Measurements from ENCODE around the gene GALNT10. TPM values are rescaled to one million over a fixed set of nuclear protein-coding genes. Genes with fewer than 3 reads are reported as not detected.

GALNT10 gene
- polyA plus RNA-seq, 1 donor: 24.6 TPM

DNA sequence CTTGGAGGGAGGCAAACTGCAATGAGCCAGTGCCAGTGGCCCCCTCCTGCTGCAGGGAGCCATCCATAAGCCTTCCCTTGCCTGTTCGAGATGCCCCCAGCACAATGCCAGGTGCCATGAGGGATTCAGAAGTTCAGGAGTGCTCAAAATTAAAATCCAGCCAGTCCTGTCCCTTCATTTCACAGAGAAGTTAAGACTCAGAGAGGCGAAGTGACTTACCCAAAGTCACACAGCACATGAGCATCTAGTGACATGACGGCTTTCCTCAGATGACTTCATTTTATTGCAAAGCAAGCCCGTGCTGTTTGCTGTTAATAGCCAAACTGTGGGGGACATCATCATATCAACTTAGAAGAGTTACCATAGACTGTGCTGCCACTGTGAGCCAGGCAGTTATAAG is 185.9 kb downstream of the GALNT10 start:
- DNase-seq: no peak

DNA sequence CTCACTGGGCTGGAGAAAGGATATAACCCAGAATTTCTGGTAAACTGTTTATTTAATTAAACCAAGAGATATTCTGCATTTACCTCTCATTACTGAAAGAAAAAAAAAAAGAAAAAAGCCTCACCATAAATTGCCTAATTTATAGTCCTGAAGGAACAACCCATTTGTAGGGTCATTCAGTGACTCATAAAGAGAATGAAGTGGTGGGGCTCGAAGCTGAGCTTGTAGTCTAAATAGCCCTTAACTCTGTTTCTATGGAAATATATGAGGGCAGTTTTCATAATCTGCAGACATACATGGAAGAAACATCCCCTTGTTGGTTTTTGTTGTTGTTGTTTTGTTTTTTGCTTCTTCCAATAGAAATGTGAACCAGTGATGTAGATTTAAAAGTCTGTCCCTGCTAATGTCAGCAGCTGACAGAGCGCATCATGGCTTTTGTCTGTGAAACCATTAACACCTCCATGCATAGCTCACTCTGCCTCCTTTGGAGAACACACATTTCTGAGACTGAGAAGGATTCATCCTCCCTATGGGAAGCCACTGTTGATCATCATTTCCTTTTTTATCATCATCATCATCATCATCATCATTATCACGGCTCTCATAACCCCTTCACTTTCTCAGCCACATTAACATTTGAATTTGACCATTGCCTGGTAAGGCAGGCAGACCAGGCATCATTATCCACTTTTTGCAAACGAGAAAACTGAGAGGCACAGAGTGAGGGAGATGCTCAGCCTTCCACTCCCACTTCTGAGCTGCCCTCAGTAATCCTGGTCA is 187.4 kb downstream of the GALNT10 start:
- DNase-seq: no peak

DNA sequence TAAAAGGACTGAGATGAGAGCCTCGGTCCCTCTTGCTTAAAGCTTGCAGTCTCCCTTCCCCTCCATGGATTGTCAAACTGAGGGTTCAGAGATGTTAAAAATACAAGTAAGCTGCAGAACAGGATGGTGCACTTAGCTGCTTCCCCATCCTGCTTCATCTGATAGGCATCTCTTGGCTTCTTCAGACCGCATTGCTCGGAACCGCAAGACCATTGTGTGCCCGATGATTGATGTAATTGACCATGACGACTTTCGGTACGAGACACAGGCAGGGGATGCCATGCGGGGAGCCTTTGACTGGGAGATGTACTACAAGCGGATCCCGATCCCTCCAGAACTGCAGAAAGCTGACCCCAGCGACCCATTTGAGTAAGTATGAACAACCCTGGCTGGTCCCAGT is 189.7 kb downstream of the GALNT10 start:
- no peak for DNase-seq

DNA sequence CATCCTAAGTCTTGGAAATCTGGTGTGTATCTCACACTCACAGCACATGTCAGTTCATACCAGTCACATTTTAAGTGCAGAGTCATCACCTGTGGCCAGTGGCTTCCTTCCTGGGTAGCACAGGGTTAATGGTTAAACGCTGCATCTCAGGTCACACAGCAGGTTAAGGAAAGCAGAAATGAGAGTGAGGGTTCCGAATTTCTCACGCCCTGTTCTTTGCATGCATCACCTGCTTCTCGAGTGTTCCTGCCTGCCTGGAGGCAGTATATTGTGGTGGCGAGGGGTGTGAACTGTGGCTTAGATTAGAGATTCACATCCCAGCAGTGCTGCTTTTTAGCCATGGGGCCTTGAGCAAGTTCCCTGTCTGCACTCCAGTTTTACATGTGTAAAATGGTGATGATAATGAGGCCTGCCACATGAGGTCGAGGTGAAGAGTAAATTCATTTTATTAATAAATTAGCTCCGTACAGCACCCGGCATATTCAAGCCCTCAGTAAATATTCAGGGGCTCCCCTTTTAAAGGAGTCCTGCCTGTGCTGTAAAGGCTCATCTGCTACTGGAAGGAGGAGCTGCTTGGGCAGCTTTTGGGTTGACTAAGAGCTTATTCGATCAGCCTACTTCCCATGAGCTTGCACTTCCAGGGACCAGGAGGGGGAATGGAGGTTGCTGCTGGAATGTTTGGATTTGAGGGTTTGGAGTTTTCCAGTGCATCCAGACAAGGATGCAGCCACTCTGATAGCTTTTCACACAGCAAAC is 194.1 kb downstream of the GALNT10 start:
- DNase-seq: no peak

DNA sequence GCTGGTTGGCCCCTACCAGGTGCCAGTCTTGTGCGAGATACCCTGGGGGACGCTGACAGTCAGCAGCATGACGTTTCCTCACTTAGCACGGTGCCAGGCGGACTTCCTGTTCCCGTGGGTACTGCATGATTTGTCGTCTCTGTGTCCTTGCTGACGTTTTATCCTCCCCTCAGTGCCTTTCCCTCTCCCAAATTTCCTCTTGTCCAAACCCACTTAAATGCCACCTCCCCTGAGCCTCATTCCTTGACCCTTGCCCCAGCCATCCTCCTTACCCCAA is 194.6 kb downstream of the GALNT10 start:
- no peak for DNase-seq

DNA sequence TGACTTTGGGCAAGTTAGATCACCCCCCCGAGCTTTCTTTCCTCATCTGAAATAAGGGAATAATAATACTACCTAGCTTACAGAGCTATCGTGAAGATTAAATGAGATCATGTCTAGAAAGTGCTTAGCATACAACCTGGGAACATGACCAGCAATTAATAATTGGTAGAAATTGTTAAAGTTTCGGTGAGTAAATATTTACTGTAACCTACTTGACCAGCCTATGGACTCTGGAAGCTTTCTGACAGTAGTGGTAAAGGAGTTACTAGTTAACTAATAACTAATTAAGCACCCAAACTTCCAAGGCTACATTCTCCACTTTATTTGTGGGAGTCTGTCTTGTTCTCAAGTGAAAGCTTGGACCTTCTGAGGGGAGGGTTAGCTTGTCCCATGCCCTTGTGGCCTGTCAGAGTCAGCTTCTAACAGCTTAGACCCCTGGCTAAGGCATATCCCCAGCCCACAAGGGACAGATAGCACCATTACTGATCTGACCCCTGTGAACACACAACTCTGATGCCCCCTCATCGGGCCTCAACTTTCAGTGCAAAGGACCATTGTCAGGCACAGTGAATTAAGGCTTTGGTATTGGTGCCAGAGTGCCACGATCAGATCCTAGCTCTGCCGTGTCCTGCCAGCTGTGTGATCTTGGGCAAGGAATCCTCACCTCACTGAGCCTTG is 196.6 kb downstream of the GALNT10 start:
- no peak for DNase-seq

DNA sequence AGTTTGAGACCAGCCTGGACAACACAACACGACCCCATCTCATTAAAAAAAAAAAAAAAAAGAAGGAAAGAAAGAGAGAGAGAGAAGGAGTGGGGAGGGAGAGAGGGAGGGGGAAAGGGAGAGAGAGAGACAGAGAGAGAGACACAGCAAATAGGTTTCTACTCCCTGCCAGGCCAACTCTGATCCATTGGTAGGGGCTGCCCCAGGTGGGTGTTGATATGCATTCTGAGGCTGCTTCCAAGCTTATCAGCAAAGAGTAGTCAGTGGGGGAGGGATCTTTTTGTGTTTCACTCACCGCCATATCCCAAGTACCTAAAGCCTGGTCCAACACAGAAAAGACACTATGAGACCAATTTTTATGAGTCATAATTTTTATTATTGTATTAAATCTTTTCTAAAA is 198.3 kb downstream of the GALNT10 start:
- DNase-seq: no peak

DNA sequence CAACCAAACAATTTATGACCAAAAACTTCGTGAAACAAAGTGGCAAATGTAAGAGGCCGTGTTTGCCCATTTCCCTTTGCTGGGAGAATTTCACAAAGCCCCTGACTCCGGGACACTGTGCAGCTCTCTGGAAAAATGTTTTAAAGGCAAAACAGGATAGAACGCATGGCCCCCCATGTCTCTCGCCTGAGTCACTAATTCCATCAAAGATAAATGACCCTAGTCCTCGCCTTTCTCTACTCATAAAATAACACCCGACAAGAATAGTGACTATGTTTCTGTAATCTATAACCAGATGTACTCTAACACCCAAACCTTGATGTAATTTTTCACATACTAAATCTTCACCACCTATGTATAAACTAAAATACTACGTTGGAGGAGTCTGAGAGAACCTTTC is 199.6 kb downstream of the GALNT10 start:
- no peak for DNase-seq

DNA sequence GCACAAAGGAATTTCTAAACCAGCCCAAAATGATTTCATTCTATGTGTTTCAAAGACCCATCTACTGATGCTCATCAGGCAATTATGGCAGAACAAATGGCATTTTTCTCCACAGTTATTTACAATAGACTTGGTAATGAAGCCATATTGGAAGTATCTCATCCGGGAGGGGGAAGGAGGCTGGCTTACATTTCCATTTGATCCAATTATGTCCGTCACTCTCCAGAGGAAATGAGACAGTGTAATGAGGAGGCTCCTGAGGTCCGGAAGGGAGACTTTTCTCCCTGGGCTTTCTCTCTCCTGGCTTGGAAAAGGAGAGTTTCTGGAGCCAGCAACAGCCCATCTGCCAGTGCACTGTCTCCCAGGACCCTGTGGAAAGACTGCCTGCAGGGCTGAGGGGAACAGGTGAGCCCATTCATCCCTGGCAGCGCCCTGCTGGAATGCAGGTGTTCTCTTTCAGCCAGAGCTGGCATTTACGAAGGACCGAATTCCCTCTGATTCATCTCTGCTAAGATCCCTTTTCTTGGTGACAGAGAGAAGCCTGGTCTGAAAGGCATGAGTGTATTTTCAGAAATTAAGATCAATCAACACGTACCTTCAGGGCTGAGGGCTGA is 200.3 kb downstream of the GALNT10 start:
- no peak for DNase-seq

DNA sequence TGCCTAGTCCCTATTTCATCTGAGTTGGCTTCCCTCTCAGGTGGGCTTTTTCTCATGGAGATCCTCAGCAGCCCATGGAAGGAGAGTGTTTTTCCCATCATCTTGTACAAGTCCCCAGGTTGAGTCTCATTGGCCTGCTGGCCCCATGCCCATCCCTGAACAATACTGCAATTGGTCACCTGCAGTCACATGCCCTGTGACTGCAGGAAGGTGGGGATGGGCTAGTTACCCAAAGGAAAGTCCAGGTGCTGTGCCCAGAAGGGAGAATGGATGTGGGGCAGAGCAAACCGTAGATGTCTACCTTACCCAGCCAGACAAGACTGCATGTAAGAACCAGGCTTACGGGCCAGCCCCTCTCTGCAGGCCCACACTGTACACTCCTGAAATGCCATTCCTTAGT is 201.3 kb downstream of the GALNT10 start:
- no peak for DNase-seq

DNA sequence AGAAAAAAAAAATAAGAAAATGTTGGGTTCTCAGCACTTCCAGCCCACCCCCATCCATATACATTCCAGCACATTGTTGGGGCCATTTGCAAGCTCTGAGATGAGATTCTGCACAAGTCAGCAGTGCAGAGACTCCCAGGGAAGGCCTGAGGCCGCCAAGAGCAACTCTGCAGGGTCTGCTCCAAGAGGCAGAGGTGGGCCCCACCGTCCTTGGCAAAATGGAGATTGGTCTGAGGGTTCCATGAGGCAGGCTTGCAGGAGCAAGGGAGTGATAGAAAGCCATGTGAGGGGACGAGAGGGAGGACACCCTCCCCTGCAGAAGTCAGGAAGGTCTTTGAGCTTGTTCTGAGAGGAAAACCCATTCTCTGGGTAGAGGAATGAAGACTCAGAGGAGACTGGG is 203.3 kb downstream of the GALNT10 start:
- DNase-seq: no peak

DNA sequence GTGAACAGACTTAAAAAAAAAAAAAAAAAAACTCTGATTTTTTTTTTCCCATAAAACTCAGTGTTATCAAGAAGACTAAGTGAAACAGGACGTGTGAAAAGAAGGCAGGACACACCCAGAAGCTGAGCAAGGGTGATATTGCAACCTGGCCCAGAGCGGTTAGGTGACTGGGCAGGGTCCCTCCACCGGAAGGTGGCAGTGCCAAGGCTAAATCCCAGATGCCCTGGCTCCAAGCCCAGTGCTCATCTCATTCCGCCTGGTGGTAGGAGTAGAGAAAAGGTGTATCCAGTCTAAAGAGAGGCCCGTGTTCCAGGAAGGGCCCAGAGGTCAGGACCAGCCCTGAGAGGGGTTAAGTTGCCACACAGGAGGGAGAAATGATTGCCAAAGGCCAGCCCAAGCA is 203.8 kb downstream of the GALNT10 start:
- DNase-seq: no peak

DNA sequence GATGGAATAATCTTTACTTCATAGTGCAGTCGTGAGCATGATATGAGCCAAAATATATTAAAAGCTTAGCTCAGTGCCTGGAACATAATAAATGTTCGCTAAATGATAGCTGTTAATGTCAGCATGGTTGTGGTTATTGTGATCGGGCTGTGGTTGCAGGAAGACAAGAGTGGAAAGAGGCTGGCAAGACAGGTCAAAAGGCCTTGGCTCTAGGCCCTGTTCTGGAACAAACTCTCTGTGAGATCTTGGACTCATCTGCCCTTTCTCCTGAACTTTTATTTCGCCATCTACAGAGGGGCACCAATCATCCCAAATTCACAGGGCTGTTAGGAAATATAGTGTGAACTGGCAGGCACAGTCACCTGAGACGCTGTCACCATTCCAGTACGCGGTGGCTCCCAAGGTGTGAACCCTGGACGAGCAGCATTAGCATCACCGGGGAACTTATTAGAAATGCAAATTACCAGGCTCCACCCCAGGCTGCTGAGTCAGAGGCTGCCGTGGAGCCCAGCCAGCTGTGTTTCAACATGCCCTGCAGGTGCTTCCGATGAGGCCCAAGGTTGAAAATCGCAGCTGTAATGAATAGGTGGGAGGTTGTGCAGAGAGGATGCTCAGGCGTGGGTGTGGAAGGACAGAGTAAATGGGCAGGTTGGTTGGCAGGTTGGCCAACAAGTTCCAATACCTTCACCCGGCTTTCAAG is 205.0 kb downstream of the GALNT10 start:
- DNase-seq: no peak

DNA sequence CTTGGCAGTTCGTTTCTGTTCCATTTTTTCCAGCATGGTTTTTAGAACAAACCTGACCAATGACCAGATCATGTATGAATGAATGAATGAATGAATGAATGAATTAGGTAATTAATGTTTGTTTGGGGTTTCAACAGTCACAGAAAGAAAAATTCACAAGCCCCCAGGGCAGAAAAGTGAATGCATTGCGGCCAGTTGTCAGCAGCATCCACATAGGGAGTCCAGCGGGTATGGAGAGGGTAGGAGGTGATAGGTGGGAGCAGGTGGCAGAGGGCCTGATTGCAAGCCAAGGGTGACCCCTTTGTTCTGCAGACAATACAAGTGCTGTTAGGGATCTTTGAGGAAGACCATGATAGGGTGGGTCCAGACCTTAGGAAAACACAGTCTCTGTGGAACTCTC is 205.6 kb downstream of the GALNT10 start:
- DNase-seq: no peak

DNA sequence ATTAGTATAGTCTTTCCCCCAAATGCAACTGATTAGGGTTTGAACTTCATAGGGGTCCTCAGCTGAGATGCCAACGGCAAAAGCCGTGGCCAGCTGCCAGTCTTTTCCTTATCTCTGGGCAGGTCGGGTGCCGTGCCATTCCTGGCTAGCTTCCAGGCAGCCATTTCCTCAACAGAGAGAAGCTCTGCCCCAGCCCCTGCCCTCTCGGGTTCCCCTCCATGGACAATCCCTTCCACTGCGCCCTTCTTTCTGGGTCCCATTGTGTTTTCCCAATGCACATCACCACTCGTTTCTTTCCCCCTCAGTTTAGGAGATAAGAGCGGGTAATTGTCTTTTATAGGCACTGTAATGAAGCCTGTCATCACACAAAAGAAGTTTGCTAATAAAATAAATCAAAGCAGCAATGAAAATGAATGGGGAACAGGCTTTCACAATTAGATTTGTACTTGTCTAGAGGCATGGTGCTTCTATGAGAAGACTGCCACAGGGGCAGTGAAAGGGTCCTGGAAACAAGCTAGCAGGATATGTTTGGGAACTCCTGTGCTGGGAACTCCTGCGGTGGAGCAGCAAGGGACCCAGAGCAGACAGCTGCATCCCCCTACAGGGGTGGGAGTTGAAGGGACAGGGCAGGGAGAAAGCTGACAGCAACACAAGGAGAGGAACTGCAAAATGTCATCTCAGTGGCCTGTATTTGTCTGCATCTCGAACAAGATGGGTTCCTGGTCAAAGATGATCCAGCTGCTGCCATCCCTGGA is 207.3 kb downstream of the GALNT10 start:
- no peak for DNase-seq

DNA sequence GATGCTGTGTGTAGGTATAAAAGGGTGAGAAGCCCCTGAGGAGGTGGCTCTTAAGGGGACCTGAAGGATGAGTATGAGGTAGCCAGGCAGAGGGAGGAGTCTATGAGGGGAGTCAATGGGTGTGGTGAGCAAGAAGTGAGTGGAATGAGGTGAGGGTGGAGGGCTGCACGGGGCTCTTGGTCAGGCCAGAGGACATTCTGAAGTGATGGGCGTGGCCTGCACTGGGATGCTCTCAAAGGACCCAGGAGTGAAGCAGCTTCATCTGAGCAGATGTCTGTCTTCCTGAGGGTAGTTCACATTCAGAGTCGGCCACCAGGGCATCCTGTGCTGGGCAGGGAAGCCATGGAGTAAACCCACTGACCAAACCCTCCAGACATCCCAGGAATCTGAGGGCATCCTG is 210.1 kb downstream of the GALNT10 start:
- no peak for DNase-seq

DNA sequence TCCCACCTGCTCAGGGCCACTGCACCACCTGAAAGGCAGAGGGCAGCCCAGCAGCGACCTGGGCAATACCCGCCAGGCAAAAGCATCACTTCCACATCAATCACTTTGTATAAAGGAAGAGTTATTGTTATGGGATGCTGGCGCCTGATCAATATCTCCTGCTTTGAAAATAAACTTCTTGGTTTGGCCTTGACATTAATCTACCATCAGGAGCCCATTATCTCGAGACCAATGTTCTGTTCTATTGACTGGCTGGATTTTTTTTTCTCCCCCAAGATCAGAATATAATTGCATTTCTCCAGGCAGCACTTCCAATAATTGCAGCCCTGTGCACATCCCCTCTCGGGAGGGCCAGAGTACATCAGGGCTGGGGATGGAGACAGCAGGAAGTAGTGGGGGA is 210.8 kb downstream of the GALNT10 start:
- no peak for DNase-seq

DNA sequence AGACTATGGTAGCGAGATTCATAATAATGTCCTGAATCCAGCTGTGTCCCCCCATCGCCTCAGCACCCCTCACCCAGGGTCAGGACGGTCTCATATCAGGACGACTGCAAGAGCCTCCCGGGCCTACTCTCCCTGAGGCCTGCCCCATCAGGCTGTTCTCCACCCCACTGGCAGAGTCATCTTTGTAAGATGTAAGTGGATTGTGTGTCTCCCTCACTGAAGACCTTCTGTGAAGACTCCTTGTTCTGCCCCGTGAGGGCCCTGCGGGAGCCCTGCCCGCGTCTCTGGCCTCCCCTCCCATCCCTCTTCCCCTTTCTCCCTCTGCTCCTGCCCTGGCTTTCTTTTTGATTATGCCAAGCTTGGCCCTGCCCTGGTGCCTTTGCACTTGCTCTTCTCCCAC is 211.4 kb downstream of the GALNT10 start:
- DNase-seq: no peak

DNA sequence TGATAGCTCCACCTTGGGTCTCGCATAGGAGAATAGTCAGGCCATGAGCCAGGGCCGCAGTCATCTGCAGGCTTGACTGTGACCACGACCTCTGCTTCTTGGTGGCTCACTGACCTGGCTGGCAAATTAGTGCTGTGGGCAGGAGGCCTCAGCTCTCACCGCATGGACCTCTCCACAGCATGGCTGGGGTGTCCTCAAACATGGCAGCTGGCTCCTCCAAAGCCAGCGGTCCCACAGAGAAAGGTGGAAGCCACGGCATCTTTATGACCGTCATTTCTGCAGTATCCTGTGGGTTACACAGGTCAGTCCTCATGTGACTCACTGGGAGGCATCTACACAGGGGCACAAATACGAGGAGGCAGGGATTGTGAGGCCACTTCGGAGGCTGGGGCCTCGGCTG is 212.1 kb downstream of the GALNT10 start:
- DNase-seq: no peak

DNA sequence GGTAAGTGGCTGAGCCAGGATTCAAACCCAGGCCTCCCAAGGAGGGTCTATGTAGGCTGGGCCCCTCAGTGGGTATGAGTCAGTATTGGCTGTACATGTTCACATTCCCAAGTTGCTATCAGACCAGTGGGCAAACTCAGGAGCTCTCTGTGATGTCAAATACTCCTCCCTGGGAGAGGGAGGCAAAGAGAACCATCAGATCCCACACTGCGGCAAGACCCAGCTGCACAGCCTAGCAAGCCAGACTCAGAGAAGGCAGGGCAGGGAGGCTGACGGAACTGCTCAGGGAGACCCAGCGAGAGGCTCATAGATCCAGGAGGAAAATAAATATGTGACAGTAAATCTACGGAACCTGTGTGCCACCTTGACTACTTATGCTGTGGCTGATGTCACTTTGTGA is 212.7 kb downstream of the GALNT10 start:
- no peak for DNase-seq

DNA sequence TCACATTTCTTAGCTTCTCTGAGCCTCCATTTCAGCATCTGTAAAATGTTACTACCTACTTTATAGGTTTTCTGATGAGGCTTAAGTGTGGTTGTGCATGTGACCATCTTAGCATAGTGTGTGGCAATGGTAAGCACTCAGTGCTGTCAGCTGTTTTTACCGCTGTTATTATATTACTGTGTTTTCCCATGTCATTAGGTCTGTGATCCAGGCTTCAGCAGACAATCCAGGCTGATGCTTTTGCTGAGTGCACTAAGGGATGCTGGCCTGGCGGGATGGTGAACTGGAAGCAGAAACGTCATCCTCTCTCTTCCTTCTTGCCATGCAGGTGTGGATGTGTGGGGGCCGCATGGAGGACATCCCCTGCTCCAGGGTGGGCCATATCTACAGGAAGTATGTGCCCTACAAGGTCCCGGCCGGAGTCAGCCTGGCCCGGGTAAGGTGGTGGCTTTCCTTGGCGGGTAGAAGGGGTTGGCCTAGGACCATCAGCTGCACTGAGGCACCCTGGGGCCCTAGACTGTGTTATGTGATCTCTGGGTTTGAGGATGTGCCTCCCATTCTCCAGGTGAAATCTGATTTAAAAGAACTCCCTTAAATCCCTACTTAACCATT is 213.3 kb downstream of the GALNT10 start:
- DNase-seq: no peak
